CD14-positive monocyte (primary cell): ENCODE results near the gene TASOR. TPM values are rescaled to one million over a fixed set of nuclear protein-coding genes. Genes with fewer than 3 reads are reported as not detected.

Experiments used
- DNase-seq, 3 donors: peaks; one replicate each; pipeline ENCODE4 v3.0.0-alpha.2; 2011 to 2022
- H2AFZ ChIP-seq: 2 replicates; pipeline ENCODE4 v1.6.0; 2012; ENCODE audit warnings: mild to moderate bottlenecking, low read depth, low read length, inconsistent platforms; ENCODE audit not compliant: insufficient read depth, poor library complexity, severe bottlenecking
- H3K27ac ChIP-seq, 2 donors: 1 replicate in 1 of 2; 2 replicates in 1 of 2; pipeline ENCODE4 v1.5.1; 2012 to 2013; ENCODE audit warnings: low read length in 2 of 2, control low read depth in 1 of 2, inconsistent platforms in 1 of 2, low read depth in 1 of 2, mild to moderate bottlenecking in 1 of 2
- H3K27me3 ChIP-seq, 2 donors: one replicate each; pipeline versions ENCODE4 v1.6.0 to v1.6.1; 2011 to 2013; ENCODE audit warnings: low read length in 2 of 2; ENCODE audit not compliant: control insufficient read depth in 2 of 2, insufficient read depth in 2 of 2
- H3K36me3 ChIP-seq, 2 donors: replicated peaks in 1 of 2; 1 replicate in 1 of 2; 2 replicates in 1 of 2; pipeline versions ENCODE4 v1.5.1 to v1.6.1; 2012 to 2013; ENCODE audit warnings: low read length in 2 of 2, control low read depth in 1 of 2, inconsistent platforms in 1 of 2, mild to moderate bottlenecking in 1 of 2; ENCODE audit not compliant: insufficient read depth in 2 of 2, control insufficient read depth in 1 of 2
- H3K4me1 ChIP-seq, 2 donors: 1 replicate in 1 of 2; 2 replicates in 1 of 2; pipeline versions ENCODE4 v1.5.1 to v1.6.1; 2012 to 2013; ENCODE audit warnings: low read length in 2 of 2, control low read depth in 1 of 2, inconsistent platforms in 1 of 2, mild to moderate bottlenecking in 1 of 2, moderate library complexity in 1 of 2; ENCODE audit not compliant: insufficient read depth in 2 of 2, control insufficient read depth in 1 of 2
- H3K4me2 ChIP-seq: replicated peaks from 2 replicates; pipeline ENCODE3; 2012; ENCODE audit warnings: low read length, moderate library complexity, mild to moderate bottlenecking; ENCODE audit not compliant: poor library complexity, severe bottlenecking; ENCODE audit errors: extremely low read depth
- H3K4me3 ChIP-seq, 3 experiments: fragments of 200-600 bp in 1 of 3; sonication (generic) in 1 of 3; replicated peaks in 1 of 3; 1 replicate in 2 of 3; 2 replicates in 1 of 3; pipeline ENCODE4 v1.5.1; 2011 to 2013; ENCODE audit warnings: low read length in 3 of 3, mild to moderate bottlenecking in 3 of 3, control low read depth in 2 of 3, low read depth in 2 of 3, inconsistent platforms in 1 of 3, moderate library complexity in 1 of 3
- H3K79me2 ChIP-seq: 2 replicates; pipeline ENCODE4 v1.6.0; 2012; ENCODE audit warnings: mild to moderate bottlenecking, control low read depth, inconsistent platforms, low read length, moderate library complexity; ENCODE audit not compliant: insufficient read depth
- H3K9ac ChIP-seq: 2 replicates; pipeline ENCODE4 v1.6.0; 2017; ENCODE audit warnings: low read length, mild to moderate bottlenecking; ENCODE audit not compliant: insufficient read depth, poor library complexity, severe bottlenecking
- H3K9me3 ChIP-seq, 2 donors: replicated peaks in 1 of 2; 1 replicate in 1 of 2; 2 replicates in 1 of 2; pipeline versions ENCODE4 v1.5.1 to v1.6.1; 2012 to 2013; ENCODE audit warnings: low read length in 2 of 2, control low read depth in 1 of 2; ENCODE audit not compliant: control insufficient read depth in 1 of 2, insufficient read depth in 1 of 2
- H4K20me1 ChIP-seq: 2 replicates; pipeline ENCODE4 v1.6.0; 2012; ENCODE audit warnings: mild to moderate bottlenecking, low read length, control low read depth, moderate library complexity; ENCODE audit not compliant: insufficient read depth
- H3K27ac Mint-ChIP-seq, 7 donors: one replicate each; pipeline ENCODE4 v1.8.0; 2020; ENCODE audit warnings: mild to moderate bottlenecking in 7 of 7, mixed read lengths in 7 of 7, moderate library complexity in 6 of 7, inconsistent platforms in 2 of 7
- H3K27me3 Mint-ChIP-seq, 3 donors: one replicate each; pipeline ENCODE4 v1.8.0; 2021 to 2022; ENCODE audit warnings: low read depth in 3 of 3, mild to moderate bottlenecking in 3 of 3, mixed read lengths in 3 of 3, moderate library complexity in 3 of 3, inconsistent platforms in 1 of 3
- H3K36me3 Mint-ChIP-seq, 2 donors: one replicate each; pipeline ENCODE4 v1.8.0; 2020; ENCODE audit warnings: mixed read lengths in 2 of 2, inconsistent platforms in 1 of 2, mild to moderate bottlenecking in 1 of 2
- H3K4me1 Mint-ChIP-seq: one replicate; pipeline ENCODE4 v1.8.0; 2020; ENCODE audit warnings: mild to moderate bottlenecking, mixed read lengths
- H3K4me3 Mint-ChIP-seq, 2 donors: one replicate each; pipeline ENCODE4 v1.8.0; 2020; ENCODE audit warnings: mild to moderate bottlenecking in 2 of 2, mixed read lengths in 2 of 2, moderate library complexity in 1 of 2
- H3K9me3 Mint-ChIP-seq, 7 donors: one replicate each; pipeline ENCODE4 v1.8.0; 2020 to 2022; ENCODE audit warnings: mixed read lengths in 7 of 7, mild to moderate bottlenecking in 6 of 7, moderate library complexity in 6 of 7, inconsistent platforms in 2 of 7
- WGBS: methylation state at CpG from one replicate; pipeline ENCODE4 v1.1.5; 2013; ENCODE audit warnings: missing lambda C conversion rate; ENCODE audit not compliant: insufficient coverage; 5-methylcytosine and 5-hydroxymethylcytosine counted together
- intact Hi-C, 2 donors: fragments of 100-400 bp; cut with micrococcal nuclease; formaldehyde crosslinking; loops; one replicate each; pipeline versions ENCODE4 v1.15.0 to v1.15.1; 2023
- polyA minus RNA-seq: library from RNA; depleted of rRNA, polyadenylated mRNA; stranded (reverse); fragments of >200 nt; gene quantifications from 2 replicates; pipeline ENCODE4 v1.2.3, GENCODE V29; 2012
- polyA plus RNA-seq, 3 donors: library from polyadenylated mRNA; depleted of rRNA in 1 of 3; unstranded in 2 of 3; stranded (reverse) in 1 of 3; fragments of 300-500 nt in 2 of 3; fragments of >200 nt in 1 of 3; fragmentation: Illumina TruSeq in 2 of 3; gene quantifications; 1 replicate in 2 of 3; 2 replicates in 1 of 3; pipeline ENCODE4 v1.2.3, GENCODE V29; 2012 to 2021
- total RNA-seq, 12 experiments: library from RNA in 1 of 12; stranded (reverse) in 1 of 12; fragments of 120-200 nt in 1 of 12; gene quantifications; one replicate each; pipeline ENCODE4 v1.2.4 and lab custom pipeline; 2013 to 2026; ENCODE audit warnings: mixed read lengths in 6 of 12, inconsistent platforms in 1 of 12
- TF ChIP-seq, protein P1 (sequence below): fragments of 200-600 bp; IDR thresholded peaks from one replicate; pipeline ENCODE4 v1.8.0; 2022; ENCODE audit warnings: antibody characterized with exemption, mild to moderate bottlenecking

TASOR gene, protein sequence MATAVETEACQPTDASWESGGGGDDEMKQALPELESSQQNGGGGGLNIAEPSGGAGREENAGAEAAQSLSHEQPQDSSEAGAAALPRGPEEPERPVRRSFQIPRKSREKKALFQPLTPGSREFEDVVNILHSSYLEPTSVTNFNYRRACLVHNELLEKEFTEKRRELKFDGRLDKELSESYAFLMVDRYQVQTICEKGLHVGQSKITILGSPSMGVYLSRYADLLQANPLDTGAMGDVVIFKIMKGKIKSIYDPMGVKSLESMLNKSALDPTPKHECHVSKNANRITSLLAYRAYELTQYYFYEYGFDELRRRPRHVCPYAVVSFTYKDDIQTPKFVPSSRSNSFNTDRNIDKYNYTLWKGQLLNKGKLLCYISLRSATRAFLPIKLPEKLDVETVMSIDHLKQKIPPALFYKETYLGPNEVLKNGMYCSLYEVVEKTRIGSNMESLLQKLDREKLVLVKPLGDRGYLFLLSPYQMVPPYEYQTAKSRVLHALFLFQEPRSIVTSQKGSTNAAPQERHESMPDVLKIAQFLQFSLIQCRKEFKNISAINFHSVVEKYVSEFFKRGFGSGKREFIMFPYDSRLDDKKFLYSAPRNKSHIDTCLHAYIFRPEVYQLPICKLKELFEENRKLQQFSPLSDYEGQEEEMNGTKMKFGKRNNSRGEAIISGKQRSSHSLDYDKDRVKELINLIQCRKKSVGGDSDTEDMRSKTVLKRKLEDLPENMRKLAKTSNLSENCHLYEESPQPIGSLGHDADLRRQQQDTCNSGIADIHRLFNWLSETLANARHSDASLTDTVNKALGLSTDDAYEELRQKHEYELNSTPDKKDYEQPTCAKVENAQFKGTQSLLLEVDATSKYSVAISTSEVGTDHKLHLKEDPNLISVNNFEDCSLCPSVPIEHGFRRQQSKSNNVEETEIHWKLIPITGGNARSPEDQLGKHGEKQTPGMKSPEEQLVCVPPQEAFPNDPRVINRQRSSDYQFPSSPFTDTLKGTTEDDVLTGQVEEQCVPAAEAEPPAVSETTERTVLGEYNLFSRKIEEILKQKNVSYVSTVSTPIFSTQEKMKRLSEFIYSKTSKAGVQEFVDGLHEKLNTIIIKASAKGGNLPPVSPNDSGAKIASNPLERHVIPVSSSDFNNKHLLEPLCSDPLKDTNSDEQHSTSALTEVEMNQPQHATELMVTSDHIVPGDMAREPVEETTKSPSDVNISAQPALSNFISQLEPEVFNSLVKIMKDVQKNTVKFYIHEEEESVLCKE (N-terminal part only)
- total RNA-seq (2013): 80.1 TPM
- polyA plus RNA-seq: 10 to 100 TPM; 10.8 to 27.4 (median 18.6) TPM
- polyA minus RNA-seq: 28.5 and 51.2 TPM in 2 replicates
- total RNA-seq (lab: John Stamatoyannopoulos, UW): 54.0 to 173 (median 123) reads per million in 11 experiments

DNA sequence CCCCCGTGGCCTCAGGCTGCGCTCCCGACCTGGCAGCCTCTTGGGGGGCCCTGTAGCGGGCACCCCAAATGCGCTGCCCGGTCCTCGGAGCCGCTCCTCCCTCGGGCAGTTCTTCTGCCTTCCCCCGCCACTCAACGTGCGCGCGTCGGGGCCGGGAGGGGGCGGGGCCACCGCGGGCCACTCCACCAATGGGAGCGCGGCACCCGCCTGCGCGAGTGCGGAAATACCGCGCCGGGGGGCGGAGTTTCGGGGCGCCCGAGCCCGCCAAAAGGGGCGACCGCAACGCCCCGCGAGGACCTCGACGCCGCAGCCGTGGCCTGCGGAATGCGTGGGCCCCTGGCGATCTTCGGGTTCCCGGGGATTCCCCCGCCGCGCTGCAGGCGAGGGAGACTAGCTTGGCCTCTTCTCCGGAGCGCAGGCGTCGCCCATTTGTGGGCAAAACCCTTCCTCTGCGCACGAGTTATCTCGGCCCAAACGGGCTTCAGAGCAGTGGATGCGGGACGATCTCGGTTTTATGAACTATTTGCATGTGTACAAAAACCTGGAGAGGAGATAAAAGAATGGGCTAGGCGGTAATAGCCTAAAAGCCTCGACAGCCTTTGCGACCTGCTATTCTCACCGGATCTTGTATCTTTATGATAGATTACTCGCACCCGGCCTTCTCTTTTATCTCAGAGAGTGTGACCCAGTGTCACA, at the start of gene TASOR:
TSS of gene TASOR (minus strand) at position 144 of the 696 bp plus-strand sequence. CDS start 259 bp downstream, outside the sequence.
- peak within 1 kb of the TSS; percentile 97 for H3K9ac ChIP-seq
- H2AFZ ChIP-seq: peak within 1 kb of the TSS; percentile 98
- peak within 1 kb of the TSS; percentile 93 to 95 for H3K27ac ChIP-seq
- H3K79me2 ChIP-seq: peaks cover 47% of the 10 kb centered on the region
- H3K4me2 ChIP-seq: peak within 1 kb of the TSS; percentile 89
- Mint-ChIP-seq H3K4me3 (peak within 1 kb of the TSS; percentile 92 to 95), H3K27me3 (peaks cover 0 to 3% (median 0%) of the 10 kb centered on the region in 3 donors), H3K4me1 (peaks cover 35% of the 10 kb centered on the region), H3K36me3 (peaks cover 3 to 17% of the 10 kb centered on the region in 2 donors), H3K27ac (peak within 1 kb of the TSS; percentile 92 to 97 (median 96)), H3K9me3 (peaks cover 0 to 10% (median 5%) of the 10 kb centered on the region in 7 donors)
- TF ChIP-seq, protein P1, sequence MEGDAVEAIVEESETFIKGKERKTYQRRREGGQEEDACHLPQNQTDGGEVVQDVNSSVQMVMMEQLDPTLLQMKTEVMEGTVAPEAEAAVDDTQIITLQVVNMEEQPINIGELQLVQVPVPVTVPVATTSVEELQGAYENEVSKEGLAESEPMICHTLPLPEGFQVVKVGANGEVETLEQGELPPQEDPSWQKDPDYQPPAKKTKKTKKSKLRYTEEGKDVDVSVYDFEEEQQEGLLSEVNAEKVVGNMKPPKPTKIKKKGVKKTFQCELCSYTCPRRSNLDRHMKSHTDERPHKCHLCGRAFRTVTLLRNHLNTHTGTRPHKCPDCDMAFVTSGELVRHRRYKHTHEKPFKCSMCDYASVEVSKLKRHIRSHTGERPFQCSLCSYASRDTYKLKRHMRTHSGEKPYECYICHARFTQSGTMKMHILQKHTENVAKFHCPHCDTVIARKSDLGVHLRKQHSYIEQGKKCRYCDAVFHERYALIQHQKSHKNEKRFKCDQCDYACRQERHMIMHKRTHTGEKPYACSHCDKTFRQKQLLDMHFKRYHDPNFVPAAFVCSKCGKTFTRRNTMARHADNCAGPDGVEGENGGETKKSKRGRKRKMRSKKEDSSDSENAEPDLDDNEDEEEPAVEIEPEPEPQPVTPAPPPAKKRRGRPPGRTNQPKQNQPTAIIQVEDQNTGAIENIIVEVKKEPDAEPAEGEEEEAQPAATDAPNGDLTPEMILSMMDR: no peak
- H3K36me3 ChIP-seq: peaks cover 0 to 9% of the 10 kb centered on the region in 2 donors
- DNase-seq: peak; percentile 77 to 82 (median 79)
- WGBS: 12% methylated on average over 61 of the region's 68 CpGs
- peaks cover 0 to 6% of the 10 kb centered on the region in 2 donors for H3K9me3 ChIP-seq
- peak within 1 kb of the TSS; percentile 58 to 92 (median 72) for H3K4me3 ChIP-seq
- no peaks in the 10 kb centered on the region for H3K27me3 ChIP-seq
- peaks cover 20 to 37% of the 10 kb centered on the region in 2 donors for H3K4me1 ChIP-seq
- peaks cover 9% of the 10 kb centered on the region for H4K20me1 ChIP-seq
- intact Hi-C loops: loop anchor here (5.0 to 10.0 kb wide), 3 partner anchors 74 to 402 kb away; partner anchors contain the start of gene ARHGEF3 (in 1 of the 2)
